ENCODE measurements around the gene TNFRSF4. TPM values are rescaled to one million over a fixed set of nuclear protein-coding genes. Genes with fewer than 3 reads are reported as not detected.

TNFRSF4 gene
- total RNA-seq, 2 experiments from 2014 or later: 1.1 TPM; not detected in 1

GRCh38 chr1:1226566-1227362, 12.8 kb upstream of the TNFRSF4 start:
- Histone ChIP-seq H3K9me3 (ENCODE audit: low read length) (no peaks in the 10 kb centered on the region), H3K79me2 (ENCODE audit: insufficient read depth, low read depth, low read length) (peaks cover 32% of the 10 kb centered on the region), H3K4me2 (ENCODE audit: low read length) (no peak overlapping the region), H3K4me1 (ENCODE audit: insufficient read depth, low read length, poor library complexity, severe bottlenecking) (peaks cover 13% of the 10 kb centered on the region), H3K4me3 (ENCODE audit: low read depth, low read length, poor library complexity, severe bottlenecking) (no peak overlapping the region), H3K36me3 (ENCODE audit: insufficient read depth, low read length) (peaks cover 78% of the 10 kb centered on the region), H3K9me2 (ENCODE audit: insufficient read depth, low read length) (no peaks in the 10 kb centered on the region), H2AFZ (ENCODE audit: low read length) (no peak overlapping the region), H4K20me1 (ENCODE audit: insufficient read depth, low read length) (no peaks in the 10 kb centered on the region), H3K27ac (ENCODE audit: low read depth, low read length, poor library complexity, severe bottlenecking) (no peak overlapping the region)
- no TSS peak for BruUV-seq (replicated peaks)
- intact Hi-C loops (cut with micrococcal nuclease; ENCODE audit: unreplicated experiment): no loop called here
- ChIA-PET CTCF (ENCODE audit: unreplicated experiment) (no interaction called here), POLR2A (no interaction called here)
- no peak for DNase-seq (ENCODE audit: low spot score)
- TF ChIP-seq EZH2phosphoT487 (IDR thresholded peaks at IDR 0.05; ENCODE audit: borderline replicate concordance, low read depth, low read length) (no peak), CTCF (conservative IDR thresholded peaks at IDR 0.05; ENCODE audit: low read length) (no peak)

- Histone ChIP-seq H3K4me1 (ENCODE audit: insufficient read depth, low read length, poor library complexity, severe bottlenecking) (peaks cover 13% of the 10 kb centered on the region), H3K4me3 (ENCODE audit: low read depth, low read length, poor library complexity, severe bottlenecking) (no peak overlapping the region), H3K79me2 (ENCODE audit: insufficient read depth, low read depth, low read length) (peaks cover 26% of the 10 kb centered on the region), H3K4me2 (ENCODE audit: low read length) (no peak overlapping the region), H3K9me3 (ENCODE audit: low read length) (no peaks in the 10 kb centered on the region), H2AFZ (ENCODE audit: low read length) (no peak overlapping the region), H3K36me3 (ENCODE audit: insufficient read depth, low read length) (peaks cover 85% of the 10 kb centered on the region), H4K20me1 (ENCODE audit: insufficient read depth, low read length) (no peaks in the 10 kb centered on the region), H3K9me2 (ENCODE audit: insufficient read depth, low read length) (no peaks in the 10 kb centered on the region), H3K27ac (ENCODE audit: low read depth, low read length, poor library complexity, severe bottlenecking) (no peak overlapping the region)
- TF ChIP-seq EZH2phosphoT487 (IDR thresholded peaks at IDR 0.05; ENCODE audit: borderline replicate concordance, low read depth, low read length) (no peak), CTCF (conservative IDR thresholded peaks at IDR 0.05; ENCODE audit: low read length) (no peak)
- no peak for DNase-seq (ENCODE audit: low spot score)
- CTCF ChIA-PET (ENCODE audit: unreplicated experiment): no interaction called here
- no TSS peak for BruUV-seq (replicated peaks)
- intact Hi-C loops (cut with micrococcal nuclease; ENCODE audit: unreplicated experiment): no loop called here
- POLR2A ChIA-PET: no interaction called here
These were observed 12.0 kb upstream of the TNFRSF4 start for GRCh38 chr1:1225913-1226312.

GRCh38 chr1:1225238-1225845, 11.4 kb upstream of the TNFRSF4 start:
- no TSS peak for BruUV-seq (replicated peaks)
- intact Hi-C loops (cut with micrococcal nuclease; ENCODE audit: unreplicated experiment): no loop called here
- H3K27ac ChIP-seq (ENCODE audit: low read depth, low read length, poor library complexity, severe bottlenecking): no peak overlapping the region
- peaks cover 91% of the 10 kb centered on the region for H3K36me3 ChIP-seq (ENCODE audit: insufficient read depth, low read length)
- no peaks in the 10 kb centered on the region for H3K9me2 ChIP-seq (ENCODE audit: insufficient read depth, low read length)
- ChIA-PET CTCF (ENCODE audit: unreplicated experiment) (no interaction called here), POLR2A (no interaction called here)
- H3K4me3 ChIP-seq (ENCODE audit: low read depth, low read length, poor library complexity, severe bottlenecking): no peak overlapping the region
- peaks cover 20% of the 10 kb centered on the region for H3K79me2 ChIP-seq (ENCODE audit: insufficient read depth, low read depth, low read length)
- H4K20me1 ChIP-seq (ENCODE audit: insufficient read depth, low read length): no peaks in the 10 kb centered on the region
- no peak overlapping the region for H2AFZ ChIP-seq (ENCODE audit: low read length)
- peaks cover 8% of the 10 kb centered on the region for H3K4me1 ChIP-seq (ENCODE audit: insufficient read depth, low read length, poor library complexity, severe bottlenecking)
- no peaks in the 10 kb centered on the region for H3K9me3 ChIP-seq (ENCODE audit: low read length)
- no peak overlapping the region for H3K4me2 ChIP-seq (ENCODE audit: low read length)
- TF ChIP-seq EZH2phosphoT487 (IDR thresholded peaks at IDR 0.05; ENCODE audit: borderline replicate concordance, low read depth, low read length) (no peak), CTCF (conservative IDR thresholded peaks at IDR 0.05; ENCODE audit: low read length) (no peak)
- no peak for DNase-seq (ENCODE audit: low spot score)

Data from OCI-LY7 (cell line).